ENCODE results near the gene UGT1A4.

UGT1A4 gene

GRCh38 chr2:233794128-233794658 lies 75.7 kb downstream of the UGT1A4 start:
- TF ChIP-seq TAF1 (IDR thresholded peaks at IDR 0.05; ENCODE audit: borderline replicate concordance, insufficient read depth, low read length) (no peak), SIN3A (IDR thresholded peaks at IDR 0.05; ENCODE audit: borderline replicate concordance, insufficient read depth, low read length) (no peak), POLR2AphosphoS5 (IDR thresholded peaks at IDR 0.05; ENCODE audit: low read depth, low read length) (no peak), FOXP2 (optimal IDR thresholded peaks at IDR 0.05; ENCODE audit: borderline replicate concordance, extremely low read depth, extremely low read length, insufficient read depth) (no peak), REST (IDR thresholded peaks at IDR 0.05; ENCODE audit: insufficient read depth in 1 of 2, low read depth in 2 of 2, low read length in 2 of 2) (no peak)

GRCh38 chr2:233795735-233796171 lies 77.2 kb downstream of the UGT1A4 start:
- no peak for TF ChIP-seq POLR2AphosphoS5 (IDR thresholded peaks at IDR 0.05; ENCODE audit: low read depth, low read length)
- TF ChIP-seq FOXP2 (optimal IDR thresholded peaks at IDR 0.05; ENCODE audit: borderline replicate concordance, extremely low read depth, extremely low read length, insufficient read depth) = no peak
- no peak for TF ChIP-seq REST (IDR thresholded peaks at IDR 0.05; ENCODE audit: insufficient read depth in 1 of 2, low read depth in 2 of 2, low read length in 2 of 2)
- TF ChIP-seq SIN3A (IDR thresholded peaks at IDR 0.05; ENCODE audit: borderline replicate concordance, insufficient read depth, low read length) = no peak
- TF ChIP-seq TAF1 (IDR thresholded peaks at IDR 0.05; ENCODE audit: borderline replicate concordance, insufficient read depth, low read length) = no peak

- TF ChIP-seq SIN3A (IDR thresholded peaks at IDR 0.05; ENCODE audit: borderline replicate concordance, insufficient read depth, low read length) (no peak), TAF1 (IDR thresholded peaks at IDR 0.05; ENCODE audit: borderline replicate concordance, insufficient read depth, low read length) (no peak), REST (IDR thresholded peaks at IDR 0.05; ENCODE audit: insufficient read depth in 1 of 2, low read depth in 2 of 2, low read length in 2 of 2) (no peak), FOXP2 (optimal IDR thresholded peaks at IDR 0.05; ENCODE audit: borderline replicate concordance, extremely low read depth, extremely low read length, insufficient read depth) (no peak), POLR2AphosphoS5 (IDR thresholded peaks at IDR 0.05; ENCODE audit: low read depth, low read length) (no peak)
Measured at GRCh38 chr2:233796254-233796653, 77.7 kb downstream of the UGT1A4 start.

GRCh38 chr2:233798335-233799086 lies 80.0 kb downstream of the UGT1A4 start:
- no peak for TF ChIP-seq SIN3A (IDR thresholded peaks at IDR 0.05; ENCODE audit: borderline replicate concordance, insufficient read depth, low read length)
- TF ChIP-seq POLR2AphosphoS5 (IDR thresholded peaks at IDR 0.05; ENCODE audit: low read depth, low read length) = no peak
- no peak for TF ChIP-seq FOXP2 (optimal IDR thresholded peaks at IDR 0.05; ENCODE audit: borderline replicate concordance, extremely low read depth, extremely low read length, insufficient read depth)
- no peak for TF ChIP-seq REST (IDR thresholded peaks at IDR 0.05; ENCODE audit: insufficient read depth in 1 of 2, low read depth in 2 of 2, low read length in 2 of 2)
- no peak for TF ChIP-seq TAF1 (IDR thresholded peaks at IDR 0.05; ENCODE audit: borderline replicate concordance, insufficient read depth, low read length)

Measured in PFSK-1 (cell line).